HG03045 (cell line): Measurements from ENCODE around the gene EHD2.
A peak's percentile ranks its signal among the peaks of the same experiment; 100 is the strongest.
"Not testable (repeated sequence)": the region's sequence is repeated elsewhere in the genome, so short reads cannot be mapped to it uniquely, and the experiment has no call there.

ENCODE experiments used
- ATAC-seq: cut with Tn5 transposase; IDR thresholded peaks from one replicate; pipeline ENCODE4 v1.9.1; 2021; ENCODE audit warnings: mild to moderate bottlenecking, moderate library complexity; ENCODE audit not compliant: unreplicated experiment

Gene EHD2

GRCh38 chr19:47766670-47767069 lies 53.4 kb downstream of the EHD2 start:
- ATAC-seq: no peak

GRCh38 chr19:47767349-47767748 lies 54.1 kb downstream of the EHD2 start:
- ATAC-seq: no peak

- ATAC-seq: no peak
Observed at GRCh38 chr19:47768604-47769003, 55.4 kb downstream of the EHD2 start.

- ATAC-seq: no peak
Observed at GRCh38 chr19:47769534-47769933, 56.3 kb downstream of the EHD2 start.

GRCh38 chr19:47771291-47771690 lies 58.1 kb downstream of the EHD2 start:
- not testable (repeated sequence) for ATAC-seq

- no peak for ATAC-seq
Observed at GRCh38 chr19:47776568-47776967, 63.3 kb downstream of the EHD2 start.

- not testable (repeated sequence) for ATAC-seq
Observed at GRCh38 chr19:47777245-47778048, 64.2 kb downstream of the EHD2 start.

- ATAC-seq: peak; percentile 69
Observed at GRCh38 chr19:47778049-47778953, 65.1 kb downstream of the EHD2 start, which contains the start of gene SELENOW. SELENOW (plus strand) TSS chr19:47778703; CDS start chr19:47778786, 83 bp downstream.

- no peak for ATAC-seq
Observed at GRCh38 chr19:47778954-47779351, 65.7 kb downstream of the EHD2 start.

- no peak for ATAC-seq
Observed at GRCh38 chr19:47779524-47780214, 66.4 kb downstream of the EHD2 start.

- ATAC-seq: no peak
Observed at GRCh38 chr19:47780215-47780551, 67.0 kb downstream of the EHD2 start.

GRCh38 chr19:47781590-47782262 lies 68.5 kb downstream of the EHD2 start:
- no peak for ATAC-seq

GRCh38 chr19:47786566-47786965 lies 73.3 kb downstream of the EHD2 start:
- ATAC-seq: no peak

GRCh38 chr19:47787307-47787706 lies 74.1 kb downstream of the EHD2 start:
- not testable (repeated sequence) for ATAC-seq

- ATAC-seq: not testable (repeated sequence)
Observed at GRCh38 chr19:47789811-47790210, 76.6 kb downstream of the EHD2 start.

- no peak for ATAC-seq
Observed at GRCh38 chr19:47790398-47790814, 77.2 kb downstream of the EHD2 start.

- no peak for ATAC-seq
Observed at GRCh38 chr19:47792616-47793015, 79.4 kb downstream of the EHD2 start.
